Loucy (cell line): ENCODE results near the gene SLC27A4.

ENCODE experiments used
- H2AFZ ChIP-seq: fragments of 200-600 bp; sonication (generic); 2 replicates; pipeline ENCODE4 v1.6.0; 2016; ENCODE audit warnings: antibody characterized with exemption, mild to moderate bottlenecking, low read length, moderate library complexity
- H3F3A ChIP-seq: fragments of 200-600 bp; 2 replicates; pipeline ENCODE4 v1.6.0; 2016; ENCODE audit warnings: antibody characterized with exemption, low read depth, mild to moderate bottlenecking
- H3K27me3 ChIP-seq: fragments of 200-600 bp; sonication (generic); 2 replicates; pipeline ENCODE4 v1.6.1; 2014; ENCODE audit warnings: low read length, mild to moderate bottlenecking; ENCODE audit not compliant: insufficient read depth, poor library complexity, severe bottlenecking
- H3K36me3 ChIP-seq: fragments of 200-600 bp; sonication (generic); 2 replicates; pipeline ENCODE4 v1.6.1; 2016; ENCODE audit warnings: low read length; ENCODE audit not compliant: insufficient read depth
- H3K4me1 ChIP-seq: fragments of 200-600 bp; sonication (generic); 2 replicates; pipeline ENCODE4 v1.5.1; 2014; ENCODE audit warnings: low read length, mild to moderate bottlenecking; ENCODE audit not compliant: insufficient read depth, poor library complexity, severe bottlenecking
- H3K4me2 ChIP-seq: fragments of 200-600 bp; sonication (generic); 2 replicates; pipeline ENCODE4 v1.6.0; 2014; ENCODE audit warnings: antibody characterized with exemption, low read length, low read depth, mild to moderate bottlenecking; ENCODE audit not compliant: poor library complexity, severe bottlenecking
- H3K4me3 ChIP-seq: fragments of 200-600 bp; sonication (generic); 2 replicates; pipeline ENCODE4 v1.5.1; 2014; ENCODE audit warnings: low read length, mild to moderate bottlenecking, mixed read lengths; ENCODE audit not compliant: poor library complexity, severe bottlenecking
- H3K79me2 ChIP-seq: fragments of 200-600 bp; sonication (generic); 2 replicates; pipeline ENCODE4 v1.6.1; 2014; ENCODE audit warnings: low read length; ENCODE audit not compliant: insufficient read depth
- H3K9ac ChIP-seq: fragments of 200-600 bp; sonication (generic); 2 replicates; pipeline ENCODE4 v1.6.0; 2014; ENCODE audit warnings: mild to moderate bottlenecking, low read depth, low read length, moderate library complexity; ENCODE audit not compliant: poor library complexity, severe bottlenecking
- H3K9me2 ChIP-seq: fragments of 200-600 bp; sonication (generic); replicated peaks from 2 replicates; pipeline ENCODE4 v1.6.1; 2016; ENCODE audit warnings: low read depth, low read length, mixed read lengths
- H3K9me3 ChIP-seq: fragments of 200-600 bp; sonication (generic); 2 replicates; pipeline ENCODE4 v1.6.1; 2014; ENCODE audit warnings: mild to moderate bottlenecking, antibody characterized with exemption, low read length, low read depth; ENCODE audit not compliant: insufficient read depth
- H4K20me1 ChIP-seq: fragments of 200-600 bp; sonication (generic); 2 replicates; pipeline ENCODE4 v1.6.0; 2014; ENCODE audit warnings: antibody characterized with exemption, low read length, mild to moderate bottlenecking; ENCODE audit not compliant: insufficient read depth, poor library complexity, severe bottlenecking
- CTCF ChIP-seq: fragments of 200-600 bp; sonication (generic); conservative IDR thresholded peaks from 2 replicates; pipeline ENCODE4 v1.5.1; 2014; ENCODE audit warnings: mild to moderate bottlenecking, antibody characterized with exemption, low read length
- EZH2phosphoT487 ChIP-seq: fragments of 200-600 bp; IDR thresholded peaks from 2 replicates; pipeline ENCODE4 v1.6.1; 2018; ENCODE audit warnings: antibody characterized with exemption, mild to moderate bottlenecking, moderate library complexity, borderline replicate concordance

SLC27A4 gene

GRCh38 chr9:128333451-128333869 is 6.9 kb upstream of the SLC27A4 start:
- TF ChIP-seq EZH2phosphoT487 (no peak), CTCF (no peak)
- Histone ChIP-seq H4K20me1 (no peaks in the 10 kb centered on the region), H3F3A (no peaks in the 10 kb centered on the region), H3K27me3 (no peaks in the 10 kb centered on the region), H3K9me2 (no peaks in the 10 kb centered on the region), H3K4me1 (no peaks in the 10 kb centered on the region), H2AFZ (no peak overlapping the region), H3K4me2 (no peak overlapping the region), H3K9ac (no peak overlapping the region), H3K9me3 (no peaks in the 10 kb centered on the region), H3K79me2 (no peaks in the 10 kb centered on the region), H3K4me3 (no peak overlapping the region), H3K36me3 (no peaks in the 10 kb centered on the region)

GRCh38 chr9:128335161-128335560 is 5.2 kb upstream of the SLC27A4 start:
- H3K27me3 ChIP-seq = no peaks in the 10 kb centered on the region
- H3K79me2 ChIP-seq = no peaks in the 10 kb centered on the region
- H3K9ac ChIP-seq = no peak overlapping the region
- no peak overlapping the region for H3K4me2 ChIP-seq
- H4K20me1 ChIP-seq = no peaks in the 10 kb centered on the region
- H3K4me1 ChIP-seq = peaks cover 6% of the 10 kb centered on the region
- H3K36me3 ChIP-seq = no peaks in the 10 kb centered on the region
- no peaks in the 10 kb centered on the region for H3K9me2 ChIP-seq
- no peak overlapping the region for H3K4me3 ChIP-seq
- H3K9me3 ChIP-seq = no peaks in the 10 kb centered on the region
- TF ChIP-seq CTCF = no peak
- TF ChIP-seq EZH2phosphoT487 = no peak
- H2AFZ ChIP-seq = no peak overlapping the region
- H3F3A ChIP-seq = no peaks in the 10 kb centered on the region

- Histone ChIP-seq H3K9me3 (no peaks in the 10 kb centered on the region), H3K4me2 (no peak overlapping the region), H4K20me1 (no peaks in the 10 kb centered on the region), H3K9me2 (no peaks in the 10 kb centered on the region), H3K79me2 (no peaks in the 10 kb centered on the region), H3K27me3 (no peaks in the 10 kb centered on the region), H3K9ac (no peak overlapping the region), H3K4me1 (peaks cover 6% of the 10 kb centered on the region), H3F3A (no peaks in the 10 kb centered on the region), H2AFZ (no peak overlapping the region), H3K4me3 (no peak overlapping the region), H3K36me3 (no peaks in the 10 kb centered on the region)
- no peak for TF ChIP-seq EZH2phosphoT487
- no peak for TF ChIP-seq CTCF
Observed at GRCh38 chr9:128335914-128336313, 4.4 kb upstream of the SLC27A4 start.
